ENCODE data around the gene PTH2R.
A peak's percentile ranks its signal among the peaks of the same experiment; 100 is the strongest.
"Not testable (repeated sequence)": the region's sequence is repeated elsewhere in the genome, so short reads cannot be mapped to it uniquely, and the experiment has no call there.

Gene PTH2R

GRCh38 chr2:208406474-208407451 is at the start of gene PTH2R:
Gene PTH2R, plus strand, starts transcription at chr2:208406792. Its CDS starts 252 bp downstream, at chr2:208407044.
- DNase-seq, result peak; percentile 12 to 36

- no peak for DNase-seq
Observed at GRCh38 chr2:208356846-208357574, 49.6 kb upstream of the PTH2R start.

- no peak for DNase-seq
Observed at GRCh38 chr2:208358758-208359631, 47.6 kb upstream of the PTH2R start.

- no peak for DNase-seq
Observed at GRCh38 chr2:208359632-208359986, 47.0 kb upstream of the PTH2R start.

- DNase-seq, result peak in 1 of 2 experiments; percentile 45
Observed at GRCh38 chr2:208360259-208361076, 46.1 kb upstream of the PTH2R start.

GRCh38 chr2:208361077-208361441 is 45.5 kb upstream of the PTH2R start:
- DNase-seq, result peak in 1 of 2 experiments; percentile 45

GRCh38 chr2:208363485-208363884 is 43.1 kb upstream of the PTH2R start:
- DNase-seq, result no peak

- DNase-seq, result no peak
Observed at GRCh38 chr2:208366215-208367127, 40.1 kb upstream of the PTH2R start.

GRCh38 chr2:208369091-208369490 is 37.5 kb upstream of the PTH2R start:
- no peak for DNase-seq

GRCh38 chr2:208370881-208371633 is 35.5 kb upstream of the PTH2R start:
- DNase-seq, result no peak

- no peak for DNase-seq
Observed at GRCh38 chr2:208371634-208371935, 35.0 kb upstream of the PTH2R start.

- DNase-seq, result peak; percentile 21 to 59
Observed at GRCh38 chr2:208373460-208374089, 33.0 kb upstream of the PTH2R start.

- no peak for DNase-seq
Observed at GRCh38 chr2:208375491-208376068, 31.0 kb upstream of the PTH2R start.

GRCh38 chr2:208377344-208377860 is 29.2 kb upstream of the PTH2R start:
- not testable (repeated sequence) for DNase-seq

- no peak for DNase-seq
Observed at GRCh38 chr2:208379192-208379591, 27.4 kb upstream of the PTH2R start.

GRCh38 chr2:208384637-208385036 is 22.0 kb upstream of the PTH2R start:
- DNase-seq, result no peak

GRCh38 chr2:208386541-208386940 is 20.1 kb upstream of the PTH2R start:
- DNase-seq, result no peak

- no peak for DNase-seq
Observed at GRCh38 chr2:208389940-208390339, 16.7 kb upstream of the PTH2R start.

GRCh38 chr2:208392300-208392699 is 14.3 kb upstream of the PTH2R start:
- DNase-seq, result no peak

Data from NCI-H524 (cell line).